GM19099 (cell line): ENCODE results near the gene PIRT.

ENCODE experiments used
- POLR2A ChIP-seq: IDR thresholded peaks from 3 replicates; pipeline ENCODE4 v1.6.1; 2011; ENCODE audit warnings: low read depth; ENCODE audit not compliant: insufficient read length; ENCODE audit errors: extremely low read depth

The PIRT gene

DNA sequence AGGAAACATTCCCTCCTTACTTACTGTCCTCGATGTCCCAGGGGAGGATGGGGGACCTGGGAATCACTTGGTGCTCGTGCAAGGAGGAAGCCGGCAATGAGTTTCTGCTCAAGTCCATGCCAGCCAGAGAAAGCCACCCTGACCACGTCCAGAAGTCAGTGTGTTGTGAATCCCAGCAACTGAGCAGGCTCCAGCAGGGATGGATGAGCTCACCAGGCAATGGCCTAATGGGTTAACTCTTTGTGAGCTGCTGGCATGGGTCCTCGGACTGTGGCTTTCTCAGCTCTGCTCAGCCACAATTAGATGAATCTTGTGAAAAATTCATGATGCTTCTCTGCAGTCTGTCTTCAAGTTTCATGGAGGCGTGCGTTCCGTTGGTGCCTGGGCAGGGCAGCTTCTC is at the start of gene PIRT:
PIRT (minus strand) TSS at position 167 of the 400 bp plus-strand sequence. CDS start 12,442 bp downstream, outside the sequence.
- no peak for TF ChIP-seq POLR2A

DNA sequence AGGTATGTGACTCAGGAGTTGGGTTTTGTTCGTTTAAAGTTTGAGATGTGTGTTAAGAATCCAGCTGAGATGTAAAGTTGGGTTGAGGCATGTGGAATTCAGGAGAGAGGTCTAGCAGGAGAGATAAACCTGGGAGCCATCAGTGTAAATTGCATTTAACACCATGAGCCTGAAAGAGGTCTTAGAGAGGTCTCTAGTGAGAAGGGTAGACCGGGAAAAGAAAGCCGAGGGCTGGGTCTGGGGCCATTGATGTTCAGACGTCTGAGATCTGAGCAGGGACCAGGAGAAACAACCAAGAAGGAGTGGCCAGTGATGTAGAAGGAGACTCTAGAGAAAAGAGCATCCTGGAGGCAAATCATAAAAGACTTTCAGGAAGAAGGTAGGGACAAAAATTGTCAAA is 44.1 kb upstream of the PIRT start:
- TF ChIP-seq POLR2A: no peak

DNA sequence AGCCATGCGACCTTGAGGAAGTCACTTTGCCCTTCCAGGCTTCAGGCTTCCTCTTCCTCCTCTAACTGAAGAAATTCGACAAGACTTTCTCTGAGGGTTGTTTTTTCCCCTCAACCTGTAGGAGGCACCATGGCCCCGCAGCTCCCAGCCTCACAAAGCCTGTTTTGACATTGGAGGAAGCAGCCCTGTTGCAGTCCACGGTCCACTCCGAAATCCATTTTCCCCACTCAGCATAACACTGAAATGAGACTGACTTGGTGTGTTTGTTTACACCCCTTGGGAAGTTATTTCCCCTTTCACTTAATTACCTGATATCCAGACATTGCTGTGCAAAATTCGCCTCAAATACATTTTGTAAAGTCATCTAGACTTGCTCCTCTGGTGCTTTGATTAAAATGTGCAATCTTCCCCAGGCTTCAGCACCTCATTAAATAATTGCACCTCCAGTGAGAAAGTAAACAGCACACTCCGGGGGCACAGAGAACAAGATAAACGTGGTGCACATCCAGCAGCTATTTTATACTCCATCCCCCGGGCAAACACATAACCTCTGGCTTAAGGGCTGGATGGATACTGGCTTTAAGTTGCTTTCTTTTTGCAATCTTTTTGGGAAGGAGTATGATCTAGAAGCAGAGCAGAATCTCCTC is 41.4 kb upstream of the PIRT start:
- TF ChIP-seq POLR2A: no peak

GRCh38 chr17:10875984-10876555 is 38.2 kb upstream of the PIRT start:
- TF ChIP-seq POLR2A: no peak

- TF ChIP-seq POLR2A: no peak
Measured at GRCh38 chr17:10875430-10875851, 37.6 kb upstream of the PIRT start.

DNA sequence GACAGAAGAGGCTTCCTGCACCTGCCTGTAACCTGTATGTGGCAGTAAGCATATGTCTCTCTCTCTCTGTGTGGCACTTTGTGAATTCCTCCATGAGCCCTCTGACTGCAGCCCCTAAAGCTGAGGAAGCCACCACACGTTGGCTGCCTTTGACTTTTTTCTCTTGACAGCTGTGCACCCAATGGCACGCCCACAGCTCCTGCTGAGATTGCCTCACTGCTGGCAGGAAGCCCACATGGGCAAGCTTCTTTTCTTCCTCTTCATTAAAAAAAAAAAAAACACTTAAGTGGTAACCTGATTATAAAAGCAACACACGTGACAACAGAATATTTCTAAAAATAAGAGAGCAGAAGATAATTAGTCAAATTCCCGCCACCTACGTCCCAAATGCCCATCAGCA is 34.0 kb upstream of the PIRT start:
- no peak for TF ChIP-seq POLR2A

- no peak for TF ChIP-seq POLR2A
Measured at GRCh38 chr17:10870336-10871050, 32.6 kb upstream of the PIRT start.

GRCh38 chr17:10859051-10859450 is 21.2 kb upstream of the PIRT start:
- TF ChIP-seq POLR2A: no peak

DNA sequence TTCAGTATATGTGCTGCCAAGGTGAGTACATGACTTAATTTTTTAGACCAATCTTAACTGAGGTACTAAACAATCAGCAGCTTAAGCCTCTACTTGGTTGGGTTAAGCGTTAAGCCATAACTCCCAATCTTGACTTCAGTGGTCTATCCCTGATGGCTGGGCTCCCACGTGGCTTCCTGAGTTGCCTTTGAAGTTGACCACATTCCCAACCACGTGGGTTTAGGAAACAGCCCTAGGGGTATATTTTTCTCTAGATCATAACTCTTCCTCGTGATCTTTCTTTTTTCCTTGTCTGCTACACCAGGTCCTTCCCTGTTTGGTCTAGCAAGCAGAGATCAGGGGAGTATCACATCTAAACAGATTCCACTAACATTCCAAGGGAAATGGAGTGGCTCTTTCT is 20.1 kb upstream of the PIRT start:
- no peak for TF ChIP-seq POLR2A

GRCh38 chr17:10845388-10845751 is 7.5 kb upstream of the PIRT start:
- no peak for TF ChIP-seq POLR2A

DNA sequence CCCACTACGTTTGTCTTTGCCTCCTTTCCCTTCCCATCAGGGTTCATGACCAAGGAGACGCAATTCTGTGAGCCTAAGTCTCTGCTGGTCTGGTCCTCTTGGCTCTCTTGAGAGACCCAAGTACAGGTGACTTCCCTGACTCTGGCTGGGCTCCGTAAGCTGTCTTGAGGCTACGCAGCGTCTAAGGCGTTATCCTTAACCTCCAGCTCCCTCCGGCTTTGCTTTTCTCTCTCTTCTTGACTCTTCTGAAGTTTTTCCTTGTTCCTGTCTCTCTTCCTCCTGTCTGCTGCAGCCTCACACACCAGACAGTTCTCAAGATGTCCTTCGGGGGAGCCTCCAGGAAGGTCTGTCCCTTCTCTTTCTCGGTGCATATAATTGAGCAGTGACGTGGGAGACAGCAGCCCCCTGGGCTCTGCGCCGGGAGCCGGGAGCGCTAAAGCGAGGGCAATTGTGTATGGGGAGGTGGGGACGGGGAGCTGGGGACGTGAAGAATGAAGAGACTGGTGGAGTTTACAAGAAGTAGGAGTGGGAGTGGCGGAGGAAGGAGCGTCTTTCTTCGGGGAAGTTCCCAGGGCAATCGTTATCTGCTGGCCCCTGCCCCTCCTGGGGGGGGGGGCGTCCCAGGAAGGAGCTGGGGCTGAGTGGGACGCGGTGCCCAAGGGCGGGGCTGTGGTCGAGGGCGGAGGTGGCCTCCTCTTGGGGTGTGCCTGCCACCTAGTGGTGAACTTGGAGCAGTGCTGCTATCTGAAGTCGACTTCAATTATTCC is 6.9 kb upstream of the PIRT start:
- TF ChIP-seq POLR2A: no peak

- no peak for TF ChIP-seq POLR2A
Measured at GRCh38 chr17:10843811-10844210, 5.9 kb upstream of the PIRT start.

- no peak for TF ChIP-seq POLR2A
Measured at GRCh38 chr17:10842658-10843057, 4.8 kb upstream of the PIRT start.

- no peak for TF ChIP-seq POLR2A
Measured at GRCh38 chr17:10838682-10839081, 795 bp upstream of the PIRT start.

DNA sequence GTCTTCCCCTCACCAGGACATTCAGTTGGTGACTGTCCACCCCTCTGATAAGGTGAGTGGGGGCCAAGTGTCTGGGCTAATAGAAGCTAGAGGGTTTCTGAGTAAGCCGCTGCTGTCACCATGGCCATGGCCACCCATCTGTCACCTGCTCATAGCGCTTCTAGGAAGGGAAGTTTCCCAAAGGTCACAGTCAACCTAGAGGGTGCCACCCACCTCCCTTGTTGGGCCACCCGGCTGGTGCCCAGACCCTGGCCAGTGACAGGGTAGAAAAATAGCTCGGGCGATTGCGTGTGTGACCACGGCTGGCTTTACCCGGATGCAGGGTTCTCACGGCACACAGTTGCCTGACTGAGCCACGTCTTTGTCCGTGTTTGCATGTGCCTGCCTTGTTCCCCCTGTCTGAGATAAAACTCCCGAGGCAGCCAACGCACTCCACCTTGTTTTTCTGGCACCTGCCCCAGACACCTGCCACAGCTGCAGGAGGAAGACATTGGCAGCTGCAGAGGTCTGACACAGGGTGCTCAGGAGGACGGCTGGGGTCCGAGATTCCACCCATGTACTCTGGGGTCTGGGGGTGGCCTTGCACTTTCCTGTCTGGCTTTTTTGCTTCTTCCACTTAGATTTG is 809 bp downstream of the PIRT start:
- no peak for TF ChIP-seq POLR2A

DNA sequence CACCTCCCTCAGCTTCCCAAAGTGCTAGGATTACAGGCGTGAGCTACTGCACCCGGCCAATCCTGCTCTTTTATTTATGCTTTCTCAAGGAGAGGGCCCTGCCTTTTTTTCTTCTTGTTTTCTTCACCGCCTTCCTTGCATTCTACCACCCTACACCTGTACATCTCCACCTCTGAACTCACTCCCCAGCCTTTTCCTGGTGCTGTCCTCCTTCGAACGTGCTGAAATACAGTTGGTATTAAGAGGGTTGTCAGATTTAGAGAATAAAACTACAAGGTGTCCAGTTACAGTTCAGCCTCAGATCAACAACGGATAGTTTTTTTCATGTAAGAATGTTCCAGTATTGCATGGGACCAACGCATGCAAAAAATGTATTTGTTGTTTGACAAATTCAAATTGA is 1.7 kb downstream of the PIRT start:
- TF ChIP-seq POLR2A: no peak

DNA sequence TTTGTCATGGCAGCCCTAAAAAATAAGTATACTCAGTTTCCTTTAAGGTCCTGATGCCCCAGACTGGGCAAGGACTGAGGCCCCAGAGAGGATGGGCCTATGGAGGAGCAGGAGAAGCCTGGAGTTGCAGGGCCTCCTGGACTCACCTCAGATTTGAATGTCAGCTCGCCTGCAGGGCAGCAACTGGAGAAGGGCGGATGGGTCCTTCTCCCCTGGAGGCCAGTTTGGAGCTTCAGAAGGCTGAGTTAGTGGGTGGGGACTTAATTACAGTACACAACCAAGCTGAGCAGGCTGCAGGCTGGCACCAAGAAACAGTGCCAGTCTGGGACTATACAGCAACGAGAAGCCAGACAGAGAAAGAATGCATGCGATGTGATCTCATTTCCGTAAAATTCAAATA is 6.2 kb downstream of the PIRT start:
- TF ChIP-seq POLR2A: no peak
